PC-9 (cell line): ENCODE data around the gene TLR8.

Experiments used
- CTCF ChIP-seq: fragments of 200-600 bp; sonication (generic); conservative IDR thresholded peaks from 2 replicates; pipeline ENCODE4 v1.6.1; 2017; ENCODE audit warnings: mixed run types, antibody characterized with exemption, mild to moderate bottlenecking, moderate library complexity
- EZH2 ChIP-seq: fragments of 200-600 bp; sonication (generic); IDR thresholded peaks from 2 replicates; pipeline ENCODE4 v1.8.0; 2017; ENCODE audit warnings: antibody characterized with exemption, low read depth

- TF ChIP-seq CTCF, result no peak
- no peak for TF ChIP-seq EZH2
Measured at GRCh38 chrX:12961196-12961718, 54.8 kb downstream of the TLR8 start.
